NCI-H1092 treated with DMSO at 0.1 percent for 48 hours (cell line): Measurements from ENCODE around the gene ABCC6.
"Not testable (repeated sequence)": the region's sequence is repeated elsewhere in the genome, so short reads cannot be mapped to it uniquely, and the experiment has no call there.

ENCODE experiments used
- DNase-seq: peaks from one replicate; lab custom pipeline; 2025; lab: John Stamatoyannopoulos, UW

ABCC6 gene

GRCh38 chr16:16161319-16161718, 62.0 kb downstream of the ABCC6 start:
- no peak for DNase-seq

- no peak for DNase-seq
Measured at GRCh38 chr16:16159662-16160061, 63.6 kb downstream of the ABCC6 start.

- no peak for DNase-seq
Measured at GRCh38 chr16:16158741-16159374, 64.4 kb downstream of the ABCC6 start.

- DNase-seq = no peak
Measured at GRCh38 chr16:16158082-16158658, 65.1 kb downstream of the ABCC6 start.

- DNase-seq = no peak
Measured at GRCh38 chr16:16157166-16157565, 66.1 kb downstream of the ABCC6 start.

GRCh38 chr16:16155234-16155633, 68.1 kb downstream of the ABCC6 start:
- DNase-seq = no peak

GRCh38 chr16:16154281-16154951, 68.9 kb downstream of the ABCC6 start:
- no peak for DNase-seq

GRCh38 chr16:16153000-16153399, 70.3 kb downstream of the ABCC6 start:
- DNase-seq = not testable (repeated sequence)

- DNase-seq = no peak
Measured at GRCh38 chr16:16151315-16151714, 72.0 kb downstream of the ABCC6 start.

- DNase-seq = no peak
Measured at GRCh38 chr16:16150878-16151152, 72.5 kb downstream of the ABCC6 start.

- DNase-seq = peak; percentile 82
Measured at GRCh38 chr16:16150117-16150877, 73.0 kb downstream of the ABCC6 start.

- DNase-seq = no peak
Measured at GRCh38 chr16:16149710-16150116, 73.6 kb downstream of the ABCC6 start.

- no peak for DNase-seq
Measured at GRCh38 chr16:16148755-16149154, 74.5 kb downstream of the ABCC6 start.

GRCh38 chr16:16148000-16148599, 75.2 kb downstream of the ABCC6 start:
- not testable (repeated sequence) for DNase-seq

GRCh38 chr16:16147316-16147999, 75.8 kb downstream of the ABCC6 start:
- DNase-seq = no peak

- DNase-seq = peak; percentile 81
Measured at GRCh38 chr16:16146380-16147315, 76.6 kb downstream of the ABCC6 start.

GRCh38 chr16:16145286-16145685, 78.0 kb downstream of the ABCC6 start:
- DNase-seq = no peak

- DNase-seq = no peak
Measured at GRCh38 chr16:16144416-16144815, 78.9 kb downstream of the ABCC6 start.

- DNase-seq = no peak
Measured at GRCh38 chr16:16143931-16144330, 79.4 kb downstream of the ABCC6 start.

GRCh38 chr16:16143038-16143763, 80.1 kb downstream of the ABCC6 start:
- DNase-seq = no peak
